HL-60/S4 treated with phorbol 12-myristate 13-acetate at 8.2 ng/mL for 4 days and 3 days (cell line): ENCODE results near the gene TMEM14A.
"Not testable (repeated sequence)": the region's sequence is repeated elsewhere in the genome, so short reads cannot be mapped to it uniquely, and the experiment has no call there.

Experiments
- in situ Hi-C: fragments of 300-500 bp; cut with MboI; formaldehyde crosslinking; loops from 2 replicates; pipeline ENCODE4 v1.15.0; 2022; ENCODE audit warnings: low sequenced_read_pairs

Gene TMEM14A

DNA sequence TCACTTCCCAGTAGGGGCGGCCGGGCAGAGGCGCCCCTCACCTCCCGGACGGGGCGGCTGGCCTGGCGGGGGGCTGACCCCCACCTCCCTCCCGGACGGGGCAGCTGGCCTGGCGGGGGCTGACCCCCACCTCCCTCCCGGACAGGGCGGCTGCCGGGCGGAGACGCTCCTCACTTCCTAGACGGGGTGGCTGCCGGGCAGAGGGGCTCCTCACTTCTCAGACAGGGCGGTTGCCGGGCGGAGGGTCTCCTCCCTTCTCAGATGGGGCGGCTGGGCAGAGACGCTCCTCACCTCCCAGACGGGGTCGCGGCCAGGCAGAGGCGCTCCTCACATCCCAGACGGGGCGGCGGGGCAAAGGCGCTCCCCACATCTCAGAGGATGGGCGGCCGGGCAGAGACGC is 15.0 kb upstream of the TMEM14A start:
- in situ Hi-C loops, result loop anchor here (25.0 kb wide), 1 partner anchor 394 kb away; no protein-coding TSS in a partner anchor

DNA sequence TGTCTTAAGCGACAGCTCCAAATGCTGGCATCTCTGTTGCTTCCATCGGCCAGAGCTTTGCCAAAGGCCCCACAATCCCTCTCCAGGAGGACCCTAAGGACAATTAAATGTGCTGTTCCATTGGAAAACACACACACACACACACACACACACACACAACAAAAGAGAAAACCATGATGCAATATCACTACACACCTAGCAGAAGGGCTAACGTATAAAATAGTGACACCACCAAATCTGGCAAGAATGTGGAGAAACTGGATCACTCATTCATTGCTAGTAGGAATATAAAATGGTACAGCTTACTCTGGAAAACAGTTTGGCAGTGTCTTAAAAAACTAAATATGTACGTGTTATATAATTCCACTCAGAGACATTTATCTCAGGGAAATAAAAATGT is 13.0 kb upstream of the TMEM14A start:
- in situ Hi-C loops, result loop anchor here (25.0 kb wide), 1 partner anchor 396 kb away; no protein-coding TSS in a partner anchor

DNA sequence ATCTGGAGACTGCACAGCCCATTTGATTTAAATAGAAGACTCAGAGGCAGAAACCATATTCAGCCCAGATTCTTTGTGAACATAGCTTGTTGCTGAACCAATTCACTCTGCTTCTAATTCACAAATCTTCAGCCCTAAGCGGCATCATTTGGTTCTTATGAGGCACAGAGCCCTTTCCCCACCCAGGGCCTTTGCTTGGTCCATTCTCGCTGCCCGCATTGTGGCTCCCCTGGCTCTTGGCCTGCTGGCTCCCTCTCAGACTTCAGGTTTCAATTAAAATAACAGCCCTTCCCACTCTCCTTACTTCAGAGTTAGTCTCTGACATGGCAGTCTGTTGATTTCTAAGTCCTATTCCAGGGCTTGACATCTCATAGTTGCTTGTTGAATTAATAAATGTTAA is 9.4 kb upstream of the TMEM14A start:
- in situ Hi-C loops, result loop anchor here (10.0 to 25.0 kb wide), 2 partner anchors 247 to 399 kb away; no protein-coding TSS in a partner anchor

DNA sequence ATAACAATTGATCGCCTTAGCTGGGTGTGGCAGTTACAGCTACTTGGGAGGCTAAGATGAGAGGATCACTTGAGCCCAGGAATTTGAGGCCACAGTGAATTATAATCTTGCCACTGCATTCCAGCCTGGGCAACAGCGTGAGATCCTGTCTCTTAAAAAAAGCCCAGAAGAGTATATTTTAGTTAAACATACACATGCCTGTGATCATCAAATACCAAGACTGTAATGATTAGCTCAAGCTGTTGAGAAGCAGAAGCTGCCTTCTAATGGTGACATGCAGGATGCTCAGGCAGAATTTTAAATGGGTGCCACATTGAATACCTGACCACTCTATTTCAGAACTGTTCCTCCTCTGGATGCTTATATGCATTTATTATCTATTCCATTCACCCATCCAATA is 8.9 kb upstream of the TMEM14A start:
- in situ Hi-C loops, result loop anchor here (10.0 to 25.0 kb wide), 2 partner anchors 247 to 400 kb away; no protein-coding TSS in a partner anchor

DNA sequence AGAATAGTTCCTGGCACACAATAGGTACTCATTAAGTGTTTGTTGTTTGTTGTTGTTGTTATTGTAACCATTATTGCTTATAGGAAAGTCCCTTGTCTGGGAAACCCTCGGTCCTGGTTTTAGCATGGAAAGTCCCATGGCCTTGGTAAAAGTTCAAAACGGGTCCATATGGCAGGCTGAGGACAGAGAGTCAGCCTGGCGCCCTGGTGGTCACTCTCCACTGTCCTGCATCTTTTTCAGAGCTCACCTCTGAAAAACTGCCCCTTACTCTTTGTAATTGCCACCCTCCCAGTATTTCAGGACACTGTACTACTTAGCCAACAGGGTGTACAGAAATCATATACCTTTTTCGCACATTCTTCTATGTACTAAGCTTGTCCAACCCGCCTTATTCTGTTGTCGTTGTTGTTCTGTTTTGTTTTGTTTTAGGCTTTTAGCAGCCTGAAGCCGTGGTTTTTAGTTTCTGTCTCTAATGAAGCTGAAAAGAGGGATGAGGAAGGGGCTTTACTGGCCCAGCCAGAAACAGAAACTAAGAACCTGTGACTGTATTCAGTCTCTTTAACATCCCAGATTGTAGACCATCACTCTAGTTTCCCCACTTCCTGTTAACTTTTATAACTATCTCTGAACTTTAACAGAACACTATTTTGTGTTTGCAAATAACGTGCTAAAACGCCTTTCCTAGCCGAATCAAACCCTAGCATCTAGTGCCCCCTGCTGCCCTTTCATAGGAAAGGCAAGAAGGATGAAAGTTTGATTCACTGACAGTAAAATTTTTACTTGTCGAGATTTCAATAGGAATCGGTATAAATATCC is 7.6 kb upstream of the TMEM14A start:
- in situ Hi-C loops, result loop anchor here (10.0 to 25.0 kb wide), 2 partner anchors 249 to 401 kb away; no protein-coding TSS in a partner anchor

DNA sequence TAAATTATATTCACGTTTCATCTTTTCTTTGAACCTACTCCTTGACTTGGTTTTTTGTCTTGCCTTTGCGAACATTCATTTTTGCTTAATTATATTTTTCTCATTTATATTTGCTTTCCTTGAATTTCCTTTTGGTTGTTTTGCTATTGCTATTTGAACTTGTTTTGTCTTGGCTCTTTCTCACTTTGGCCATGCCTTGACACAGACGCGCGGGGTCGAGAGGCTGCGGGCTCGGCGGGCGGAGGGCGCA is 7.1 kb upstream of the TMEM14A start:
- in situ Hi-C loops, result loop anchor here (10.0 to 25.0 kb wide), 2 partner anchors 249 to 402 kb away; no protein-coding TSS in a partner anchor

DNA sequence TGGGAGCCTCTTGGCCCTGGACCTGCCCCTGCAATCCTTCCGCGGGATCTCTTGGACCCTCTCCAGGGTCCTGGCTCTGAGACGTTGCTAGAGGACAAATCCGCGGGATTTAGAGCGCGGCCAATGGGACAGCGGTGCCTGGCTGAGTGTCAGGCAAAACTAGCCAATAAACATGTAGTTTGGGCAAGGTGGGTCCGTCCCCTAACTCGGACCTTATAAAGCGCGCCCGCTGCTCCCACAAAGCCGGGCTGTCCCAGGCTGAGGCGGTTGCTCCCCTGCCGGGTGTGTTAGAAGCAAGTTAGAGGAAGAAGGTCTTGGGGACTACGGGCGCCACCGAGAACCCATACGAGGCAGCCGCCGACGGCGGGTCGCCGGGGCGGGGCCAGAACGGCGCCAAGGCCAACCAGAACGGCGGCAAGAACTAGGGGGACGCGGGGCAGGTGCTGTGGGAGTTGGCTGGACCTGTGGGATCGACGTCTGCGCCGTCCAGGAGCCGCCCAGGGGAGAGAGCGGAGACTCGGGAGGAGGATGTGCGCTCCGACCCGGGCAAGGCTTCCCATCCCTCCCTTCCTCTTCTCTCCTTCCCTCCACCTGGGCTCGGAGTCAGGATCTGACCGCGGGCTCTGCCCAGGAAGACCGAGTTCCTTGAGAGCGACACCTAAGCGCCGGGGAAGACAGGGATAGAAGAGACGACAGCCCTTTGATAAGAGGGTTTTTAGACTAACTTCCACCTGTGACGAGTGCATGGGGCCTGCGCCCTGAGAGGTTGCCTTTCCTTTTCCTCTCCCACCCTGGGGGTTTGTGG is 6.5 kb upstream of the TMEM14A start:
- in situ Hi-C loops, result loop anchor here (10.0 to 25.0 kb wide), 2 partner anchors 250 to 402 kb away; no protein-coding TSS in a partner anchor

DNA sequence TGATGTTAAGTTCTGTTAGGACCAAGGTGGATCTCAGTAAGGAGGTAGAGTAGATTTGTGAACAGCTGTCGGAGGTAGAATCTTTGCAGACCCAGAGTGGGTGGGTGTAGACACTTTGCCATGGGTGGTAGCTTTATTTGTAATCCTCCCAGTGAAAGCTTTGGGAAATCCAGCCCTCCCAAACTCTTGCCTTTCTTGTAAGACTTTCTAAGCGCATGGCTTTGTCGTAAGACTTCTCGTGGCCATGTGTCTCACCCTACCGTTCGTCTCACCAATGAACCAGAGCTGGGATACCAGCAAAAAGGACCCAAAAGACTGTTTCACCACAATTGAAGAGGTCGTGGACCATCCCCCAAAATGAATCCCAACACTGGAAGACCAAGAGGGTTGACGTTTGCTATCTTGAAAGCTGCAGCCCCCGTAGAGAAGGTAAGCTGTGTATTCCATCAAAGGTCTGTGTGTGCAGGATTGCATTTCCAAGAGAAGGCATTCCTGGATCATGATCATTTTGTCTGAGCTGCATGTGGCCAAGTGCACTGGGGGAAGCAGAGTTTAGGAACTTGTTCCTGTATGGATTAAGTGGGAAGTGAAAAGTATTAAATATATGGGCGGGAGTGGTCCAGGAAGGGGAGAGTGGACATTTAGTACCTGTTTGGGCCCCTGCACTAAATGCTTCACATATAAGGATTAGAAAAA is 5.8 kb upstream of the TMEM14A start:
- in situ Hi-C loops, result loop anchor here (10.0 to 25.0 kb wide), 2 partner anchors 250 to 403 kb away; no protein-coding TSS in a partner anchor

DNA sequence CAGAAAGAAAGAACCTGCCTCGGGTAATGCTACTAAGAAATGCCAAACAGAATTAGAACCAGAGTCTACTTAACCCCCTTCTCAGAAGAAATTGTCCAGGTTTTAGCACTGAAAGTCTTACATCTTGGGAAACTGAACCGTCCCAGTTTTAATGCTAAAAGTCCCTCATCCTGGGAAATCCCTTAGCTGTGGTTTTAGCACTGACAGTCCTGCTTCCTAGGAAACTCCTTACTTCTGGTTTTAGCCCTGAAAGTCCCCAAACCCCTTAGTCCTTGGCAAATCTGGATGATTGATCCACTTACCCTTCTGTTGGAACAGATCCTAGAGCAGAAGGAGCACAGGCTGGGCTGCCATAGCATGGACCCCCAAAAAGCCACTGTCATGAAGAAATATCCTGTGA is 4.8 kb upstream of the TMEM14A start:
- in situ Hi-C loops, result loop anchor here (10.0 to 25.0 kb wide), 2 partner anchors 251 to 404 kb away; no protein-coding TSS in a partner anchor

DNA sequence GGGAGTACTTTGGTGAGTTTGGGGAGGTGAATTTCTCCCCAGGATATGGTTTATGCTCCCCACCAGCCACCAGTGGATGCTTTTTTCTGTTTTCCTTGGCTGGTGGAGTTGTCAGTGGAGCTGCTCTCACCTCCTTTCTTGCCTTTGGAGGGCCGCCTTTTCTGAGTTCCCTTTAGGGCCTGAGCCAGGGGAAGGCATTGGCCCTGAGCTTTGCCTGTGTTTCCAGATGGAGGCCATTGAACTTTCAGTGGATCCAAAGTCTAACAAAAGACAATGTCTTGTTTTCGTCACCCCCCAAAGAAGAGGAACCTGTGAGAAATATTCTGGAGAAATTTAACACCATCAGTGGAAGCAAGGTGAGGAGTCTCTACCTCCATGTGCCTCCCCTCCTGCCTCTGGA is 4.4 kb upstream of the TMEM14A start:
- in situ Hi-C loops, result loop anchor here (10.0 to 25.0 kb wide), 2 partner anchors 252 to 404 kb away; no protein-coding TSS in a partner anchor

DNA sequence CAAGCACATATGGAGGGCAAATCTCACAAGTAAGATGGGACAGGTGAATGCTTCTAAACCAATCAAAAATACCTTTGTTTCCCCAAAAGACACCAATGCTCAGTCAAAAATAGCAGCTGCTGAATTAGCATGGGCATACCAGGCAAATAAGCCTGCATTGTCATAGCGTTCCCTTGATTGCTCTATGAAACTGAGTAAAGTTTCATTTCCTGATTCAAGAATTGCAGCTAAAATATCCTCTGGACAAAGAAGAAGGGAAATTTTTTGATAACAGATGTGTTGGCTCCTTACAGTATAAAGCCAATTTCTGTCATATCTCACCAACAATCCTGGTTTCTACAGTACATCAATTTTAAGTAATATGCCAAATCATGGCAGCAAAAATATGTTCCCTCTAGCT is 3.3 kb upstream of the TMEM14A start:
- in situ Hi-C loops, result loop anchor here (10.0 to 25.0 kb wide), 2 partner anchors 253 to 405 kb away; no protein-coding TSS in a partner anchor

DNA sequence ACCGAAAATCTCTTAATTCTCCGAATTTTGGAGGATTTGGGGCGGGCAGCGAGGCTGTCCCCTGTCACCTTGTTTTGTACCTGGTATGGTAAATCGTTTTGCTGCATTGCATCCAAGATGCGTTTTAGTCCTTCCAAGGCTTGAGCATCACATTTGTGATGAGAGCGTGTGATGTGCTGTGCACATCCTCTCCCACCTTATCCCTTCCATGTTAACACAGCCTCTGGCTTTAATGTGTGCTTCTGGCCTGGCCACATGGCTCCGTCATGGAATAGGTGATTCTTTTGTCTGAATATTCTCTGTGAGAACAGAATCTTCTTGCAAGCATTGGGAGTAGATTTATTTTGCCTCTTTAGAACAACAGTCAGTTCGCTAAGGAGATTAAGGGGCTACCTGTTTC is 763 bp downstream of the TMEM14A start:
- in situ Hi-C loops, result loop anchor here (25.0 kb wide), 1 partner anchor 409 kb away; no protein-coding TSS in a partner anchor

DNA sequence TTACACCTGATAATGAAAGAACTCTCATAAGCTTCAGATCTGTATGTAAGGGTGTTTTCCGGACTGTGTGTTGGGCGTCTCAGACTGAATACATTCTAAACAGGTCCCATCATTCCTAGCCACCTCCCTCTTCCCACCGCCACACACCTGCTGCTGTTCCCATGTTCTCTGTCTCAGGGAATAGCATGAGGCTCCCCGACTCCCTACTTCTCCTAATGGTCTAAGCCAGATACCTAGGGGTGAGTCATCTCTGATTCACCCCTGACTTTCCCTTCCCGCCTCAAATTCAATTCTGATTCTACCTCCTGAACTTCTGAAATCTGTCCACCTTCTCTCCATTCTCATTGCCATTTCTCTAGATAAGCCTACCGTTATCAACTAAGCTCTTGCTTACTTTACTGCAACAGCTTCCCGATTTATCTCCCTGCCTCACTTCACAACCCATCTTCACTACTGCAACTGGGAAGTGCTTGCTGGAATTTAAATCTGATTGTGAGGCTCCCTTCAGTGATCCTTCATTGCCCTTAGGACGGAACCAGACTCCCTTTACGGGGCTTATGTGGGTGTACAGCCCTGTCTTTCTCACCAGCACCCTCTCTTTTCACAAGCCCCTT is 1.6 kb downstream of the TMEM14A start:
- in situ Hi-C loops, result loop anchor here (25.0 kb wide), 1 partner anchor 410 kb away; no protein-coding TSS in a partner anchor

DNA sequence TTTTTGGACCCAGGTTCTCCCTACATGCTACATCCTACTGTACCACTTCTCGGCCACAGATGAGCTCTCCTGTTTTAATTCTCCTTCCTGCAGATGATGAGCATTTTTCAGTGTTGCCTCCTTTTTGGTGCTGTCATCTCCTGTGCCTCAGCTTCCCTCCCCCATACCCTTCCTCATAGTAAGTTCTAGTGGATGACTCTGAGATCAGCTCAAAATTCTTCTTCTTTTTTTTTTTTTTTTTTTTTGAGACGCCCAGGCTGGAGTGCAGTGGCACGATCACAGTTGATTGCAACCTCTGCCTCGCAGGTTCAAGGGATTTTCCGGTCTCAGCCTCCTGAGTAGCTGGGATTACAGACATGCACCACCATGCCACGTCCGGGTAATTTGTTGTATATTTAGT is 3.8 kb downstream of the TMEM14A start:
- in situ Hi-C loops, result loop anchor here (25.0 kb wide), 1 partner anchor 412 kb away; no protein-coding TSS in a partner anchor

DNA sequence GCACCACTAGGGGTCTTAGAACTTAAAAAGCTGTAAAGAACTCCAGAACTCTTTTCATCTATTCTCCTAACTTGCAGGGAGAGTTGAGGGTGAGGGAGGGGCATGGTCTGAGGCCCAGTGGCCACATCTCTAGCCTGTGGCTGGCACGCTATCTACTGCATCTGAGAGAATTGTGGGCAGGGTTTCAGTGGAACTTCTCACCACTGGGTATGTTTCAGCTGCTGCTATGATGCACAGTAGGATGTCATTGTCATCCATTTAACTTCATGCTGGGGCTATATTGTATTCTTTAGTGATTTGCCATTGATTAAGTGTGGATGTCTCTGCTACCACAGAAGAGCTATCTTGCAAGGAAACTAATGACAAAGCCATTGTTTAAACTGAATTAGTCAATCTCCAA is 4.5 kb downstream of the TMEM14A start:
- in situ Hi-C loops, result no loop called here

DNA sequence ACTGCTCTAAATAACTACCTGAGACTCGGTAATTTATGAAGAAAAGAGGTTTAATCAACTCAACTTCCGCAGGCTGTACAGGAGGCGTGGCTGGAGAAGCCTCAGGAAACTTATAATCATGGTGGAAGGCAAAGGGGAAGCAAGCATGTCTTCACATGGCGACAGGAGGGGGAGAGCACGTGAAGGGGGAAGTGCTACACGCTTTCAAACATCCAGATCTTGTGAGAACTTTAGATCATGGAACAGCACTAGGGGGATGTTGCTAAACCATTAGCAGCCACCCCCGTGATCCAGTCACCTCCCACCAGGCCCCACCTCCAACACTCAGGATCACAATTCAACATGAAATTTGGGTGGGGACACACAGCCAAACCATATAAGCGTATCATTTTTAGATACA is 5.7 kb downstream of the TMEM14A start:
- in situ Hi-C loops, result not testable (repeated sequence)

DNA sequence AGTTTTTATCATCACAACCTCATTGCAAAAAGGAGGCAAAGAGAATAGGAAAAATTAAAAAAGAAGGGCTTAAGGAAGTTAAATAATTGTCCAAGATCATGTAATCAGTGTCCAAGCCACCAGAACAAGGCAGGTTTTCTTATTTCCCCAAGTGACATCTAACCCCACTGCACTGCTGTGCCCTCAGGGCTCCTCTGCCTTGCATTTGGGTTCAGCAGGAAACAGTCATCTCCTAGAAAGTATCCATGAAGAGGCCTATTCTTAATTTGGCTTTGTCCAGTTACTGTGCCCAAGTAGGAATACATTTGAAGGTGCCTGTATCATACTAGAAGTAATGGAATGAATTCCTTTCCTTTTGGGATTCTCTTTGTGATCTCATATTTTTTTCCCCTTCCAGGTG is 10.5 kb downstream of the TMEM14A start:
- in situ Hi-C loops, result no loop called here

DNA sequence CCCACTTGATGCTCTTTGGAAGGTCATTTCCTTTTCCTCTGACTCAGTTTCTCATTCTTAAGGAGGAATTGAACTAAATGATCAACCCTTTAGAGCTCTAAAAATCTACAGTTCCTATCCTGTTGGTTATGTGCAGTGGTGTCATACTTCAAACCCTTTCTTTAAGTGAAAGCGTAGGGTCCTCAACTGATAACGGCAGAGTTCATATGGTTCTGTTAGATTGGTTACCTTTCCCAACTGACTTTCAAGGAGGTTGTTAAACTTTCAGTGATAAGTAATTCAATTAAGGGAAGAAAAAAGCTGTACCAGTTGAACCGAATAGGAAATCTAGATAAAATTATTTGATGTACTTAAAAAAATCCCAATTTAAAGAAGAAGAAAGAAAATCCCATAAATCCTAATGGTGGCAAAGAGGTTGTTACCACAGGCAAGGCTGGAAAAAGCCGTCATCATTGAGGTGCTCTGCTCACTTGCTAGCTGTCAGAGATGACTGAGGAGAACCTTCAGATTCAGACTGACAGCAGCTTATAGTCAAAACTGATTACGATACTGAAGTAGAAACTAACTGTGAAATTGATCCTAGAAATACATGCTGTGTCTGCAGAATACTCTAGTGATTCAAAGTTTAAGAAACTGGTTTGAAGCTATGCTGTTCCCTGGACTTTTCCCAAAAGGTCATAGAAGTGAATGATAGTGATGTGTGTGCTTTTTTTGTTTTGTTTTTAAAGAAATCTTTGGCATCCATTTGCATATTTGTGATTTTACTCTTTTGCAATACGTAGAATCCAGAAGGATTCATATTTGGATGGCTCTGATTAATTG is 16.2 kb downstream of the TMEM14A start:
- in situ Hi-C loops, result no loop called here

DNA sequence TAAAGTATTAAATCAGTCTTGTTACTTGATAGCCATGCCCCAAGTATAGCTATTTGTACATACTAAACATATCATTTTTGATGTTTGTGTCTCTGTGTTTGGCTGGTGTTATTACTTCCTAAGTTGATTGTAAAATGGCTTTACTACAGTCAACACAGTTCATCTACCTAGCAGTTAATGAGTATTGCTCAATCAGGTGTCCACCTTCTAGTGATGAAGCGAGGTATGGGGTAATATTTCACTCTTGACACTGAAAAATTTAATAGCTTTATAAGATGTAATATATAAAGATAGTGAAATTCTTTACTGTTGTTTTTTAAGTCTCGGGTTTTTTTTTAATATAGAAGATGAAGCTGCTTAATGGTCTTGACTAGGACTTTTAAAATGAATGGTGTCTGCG is 18.9 kb downstream of the TMEM14A start:
- in situ Hi-C loops, result no loop called here
